ENCODE data around the gene EIF1AD.
"Not testable (repeated sequence)": the region's sequence is repeated elsewhere in the genome, so short reads cannot be mapped to it uniquely, and the experiment has no call there.

EIF1AD gene

GRCh38 chr11:66020618-66021357 lies 18.8 kb upstream of the EIF1AD start:
- DNase-seq = no peak

DNA sequence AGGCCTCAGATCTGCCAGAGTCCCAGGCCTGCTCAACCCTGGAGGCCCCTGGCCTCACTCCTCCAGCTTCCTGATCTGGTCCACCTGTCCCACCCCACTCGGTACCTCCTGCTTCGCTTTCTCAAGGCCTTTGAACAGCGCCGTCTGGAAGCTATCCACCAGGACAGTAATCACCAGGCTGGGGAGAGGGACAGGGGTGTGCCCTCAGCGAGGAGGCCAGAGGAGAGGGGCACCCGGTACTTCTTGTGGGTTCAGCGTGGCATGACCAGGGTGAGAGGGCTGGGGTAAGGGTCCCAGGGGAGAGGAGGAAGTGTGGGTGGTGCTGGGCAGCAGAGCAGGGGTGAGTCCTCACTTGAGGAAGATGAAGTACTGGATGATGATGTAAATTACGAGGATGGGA lies 18.3 kb upstream of the EIF1AD start:
- DNase-seq = no peak

- DNase-seq = no peak
Measured at GRCh38 chr11:66017321-66017720, 15.4 kb upstream of the EIF1AD start.

GRCh38 chr11:66016793-66017177 lies 14.8 kb upstream of the EIF1AD start:
- DNase-seq = no peak

GRCh38 chr11:66015936-66016792 lies 14.2 kb upstream of the EIF1AD start:
- no peak for DNase-seq

GRCh38 chr11:66015454-66015881 lies 13.5 kb upstream of the EIF1AD start:
- no peak for DNase-seq

DNA sequence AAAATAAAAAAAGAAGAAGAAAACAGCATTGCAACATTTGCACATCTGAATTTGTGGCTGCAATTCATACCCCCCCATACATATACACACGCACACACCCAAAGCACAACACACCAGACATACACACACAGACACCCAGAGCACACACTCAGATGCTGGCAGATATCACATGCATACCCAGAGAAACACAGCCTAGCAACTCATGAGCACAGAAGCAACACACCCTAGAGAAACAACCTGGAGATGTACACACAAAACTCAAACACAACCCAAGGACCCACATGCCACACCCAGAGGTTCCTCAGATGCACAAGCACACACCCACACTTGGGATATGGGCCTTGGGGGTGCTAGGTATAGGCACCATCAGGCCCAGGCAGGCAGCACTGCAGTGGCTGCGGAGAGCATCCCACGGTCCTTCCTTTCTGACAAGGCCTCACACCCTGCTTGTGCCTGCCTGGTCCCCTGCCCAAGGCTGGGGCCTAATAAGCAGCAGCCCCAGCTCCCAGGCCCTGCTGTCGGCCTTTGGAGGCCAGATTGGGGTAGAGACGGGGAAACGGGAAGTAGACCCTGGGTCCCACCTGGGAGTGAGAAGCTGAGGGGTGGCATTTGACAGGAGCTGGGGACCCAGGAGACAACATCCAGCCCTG lies 13.0 kb upstream of the EIF1AD start:
- DNase-seq = no peak

DNA sequence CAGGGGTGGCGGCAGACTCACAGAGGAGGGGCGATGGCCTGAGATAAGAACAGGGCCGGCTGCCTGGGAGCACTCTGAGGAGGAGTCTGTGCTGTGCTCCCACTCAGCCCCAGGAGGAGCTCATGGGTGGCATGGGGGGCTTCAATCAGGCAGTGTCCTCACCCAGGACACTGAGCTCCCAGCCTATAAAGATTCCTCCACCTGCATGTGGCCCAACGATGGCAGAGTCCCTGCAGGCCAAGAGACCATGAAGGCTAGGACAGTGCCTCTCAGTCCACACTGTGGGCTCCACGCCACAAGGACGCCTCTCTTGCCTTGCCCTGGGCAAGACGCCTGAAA lies 11.8 kb upstream of the EIF1AD start:
- no peak for DNase-seq

- no peak for DNase-seq
Measured at GRCh38 chr11:66012946-66013761, 11.2 kb upstream of the EIF1AD start.

DNA sequence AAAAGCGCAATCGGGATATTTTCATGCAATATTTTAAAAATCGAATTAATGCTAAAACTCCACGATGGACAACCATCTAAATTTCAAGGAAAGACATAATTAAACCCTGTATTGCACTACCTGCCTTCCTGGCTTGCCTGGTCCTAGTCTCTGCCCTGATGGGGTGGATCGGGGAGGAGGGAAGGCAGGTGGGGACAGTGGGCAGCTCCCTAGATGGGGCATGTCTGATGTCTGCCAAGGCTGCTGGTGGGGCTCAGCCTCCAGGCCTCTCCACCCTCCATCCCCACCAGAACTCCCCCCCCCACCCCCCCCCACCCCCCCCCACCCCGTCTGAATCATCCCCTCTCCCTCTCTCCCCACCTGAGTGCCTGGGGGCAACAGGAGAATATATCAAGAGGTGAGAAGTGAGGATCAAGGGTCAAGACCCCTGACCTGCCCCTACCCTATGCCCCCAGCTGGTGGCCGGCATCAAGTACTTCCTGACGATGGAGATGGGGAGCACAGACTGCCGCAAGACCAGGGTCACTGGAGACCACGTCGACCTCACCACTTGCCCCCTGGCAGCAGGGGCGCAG lies 10.5 kb upstream of the EIF1AD start:
- DNase-seq = no peak

- no peak for DNase-seq
Measured at GRCh38 chr11:66011785-66012303, 9.9 kb upstream of the EIF1AD start, which contains the start of gene CST6. Gene CST6, plus strand, starts transcription at chr11:66012008. Its CDS starts 37 bp downstream, at chr11:66012045.

- no peak for DNase-seq
Measured at GRCh38 chr11:66011239-66011784, 9.4 kb upstream of the EIF1AD start.

DNA sequence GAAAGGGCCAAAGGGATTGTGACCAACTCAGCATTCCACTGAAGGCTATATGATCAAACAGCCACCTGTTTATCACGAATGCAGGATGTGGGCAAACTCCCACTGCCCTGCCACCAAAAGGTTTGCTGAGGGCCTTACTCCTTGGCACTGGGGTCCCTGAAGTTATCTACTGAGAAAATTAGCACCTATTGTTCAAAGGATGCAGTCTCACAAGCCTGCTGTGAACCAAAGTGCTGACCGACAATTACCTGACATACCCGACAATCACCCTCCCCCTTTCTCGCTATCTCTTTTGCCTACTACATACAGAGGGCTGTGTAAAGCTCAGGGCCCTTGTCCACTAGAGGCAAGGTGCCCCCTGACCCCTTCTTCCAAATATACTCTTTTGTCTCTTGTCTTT lies 8.1 kb upstream of the EIF1AD start:
- not testable (repeated sequence) for DNase-seq

DNA sequence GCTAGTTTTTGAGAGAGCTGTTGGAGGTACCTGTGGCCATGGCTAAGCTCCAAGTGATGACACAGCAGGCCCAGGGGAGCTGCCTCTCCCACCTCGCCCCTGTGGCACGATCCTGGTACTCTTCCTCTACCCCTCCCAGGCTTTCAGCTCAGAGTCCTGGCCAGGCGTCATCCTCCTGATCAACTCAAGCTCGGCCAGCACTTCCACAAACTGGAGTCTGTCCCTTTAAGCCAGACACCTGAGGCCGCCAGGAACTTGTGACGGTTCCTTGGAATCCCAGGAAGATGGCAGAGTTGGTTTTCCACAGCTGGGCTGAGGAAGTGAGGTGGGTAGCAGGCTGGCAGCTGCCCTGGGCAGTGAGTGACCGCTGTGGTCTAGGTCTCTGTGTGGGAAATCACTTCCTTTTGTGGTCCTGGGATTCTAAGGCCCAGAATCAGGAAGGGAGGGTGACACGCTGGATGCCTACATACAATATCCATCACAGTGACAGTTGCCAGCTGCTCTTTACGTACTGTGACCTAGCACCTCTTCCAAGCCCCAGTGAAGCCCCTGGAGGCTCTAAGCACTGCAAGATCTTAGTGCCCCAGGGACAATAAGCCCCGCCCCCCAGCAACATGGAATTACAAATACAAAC lies 6.6 kb upstream of the EIF1AD start:
- DNase-seq = no peak

DNA sequence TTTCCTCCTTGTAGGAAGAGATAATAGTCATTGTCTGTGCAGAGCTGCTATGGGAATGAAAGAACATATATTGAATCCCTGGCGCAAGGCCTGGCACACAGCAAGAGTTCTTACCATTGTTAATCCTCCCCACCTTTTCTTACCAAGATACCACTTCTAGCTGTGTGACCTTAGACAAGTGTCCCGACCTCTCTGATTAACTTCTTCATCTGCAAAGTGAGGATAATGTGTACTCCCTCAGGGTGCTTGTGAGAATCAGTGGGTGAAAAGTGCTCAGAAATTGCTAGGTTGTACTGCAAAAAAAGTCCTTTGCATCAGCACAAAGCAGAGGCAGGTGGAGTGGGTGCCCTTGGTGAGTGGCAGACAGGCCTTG lies 6.1 kb upstream of the EIF1AD start:
- DNase-seq = no peak

- no peak for DNase-seq
Measured at GRCh38 chr11:66007201-66007634, 5.3 kb upstream of the EIF1AD start.

DNA sequence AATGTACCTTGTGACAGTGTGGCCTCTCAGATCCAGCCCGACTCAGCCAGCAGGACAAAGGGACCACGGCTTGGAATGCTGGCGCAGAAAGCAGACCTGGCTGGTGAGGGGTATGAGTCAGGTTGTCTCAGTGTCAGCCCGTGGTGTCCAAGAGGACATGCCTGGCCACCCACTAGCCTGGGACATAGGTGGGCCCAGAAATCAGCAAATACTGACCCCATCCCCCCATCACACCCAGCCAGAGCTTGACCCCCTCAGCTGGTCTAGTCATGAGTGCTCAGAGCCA lies 4.9 kb upstream of the EIF1AD start:
- DNase-seq = no peak

DNA sequence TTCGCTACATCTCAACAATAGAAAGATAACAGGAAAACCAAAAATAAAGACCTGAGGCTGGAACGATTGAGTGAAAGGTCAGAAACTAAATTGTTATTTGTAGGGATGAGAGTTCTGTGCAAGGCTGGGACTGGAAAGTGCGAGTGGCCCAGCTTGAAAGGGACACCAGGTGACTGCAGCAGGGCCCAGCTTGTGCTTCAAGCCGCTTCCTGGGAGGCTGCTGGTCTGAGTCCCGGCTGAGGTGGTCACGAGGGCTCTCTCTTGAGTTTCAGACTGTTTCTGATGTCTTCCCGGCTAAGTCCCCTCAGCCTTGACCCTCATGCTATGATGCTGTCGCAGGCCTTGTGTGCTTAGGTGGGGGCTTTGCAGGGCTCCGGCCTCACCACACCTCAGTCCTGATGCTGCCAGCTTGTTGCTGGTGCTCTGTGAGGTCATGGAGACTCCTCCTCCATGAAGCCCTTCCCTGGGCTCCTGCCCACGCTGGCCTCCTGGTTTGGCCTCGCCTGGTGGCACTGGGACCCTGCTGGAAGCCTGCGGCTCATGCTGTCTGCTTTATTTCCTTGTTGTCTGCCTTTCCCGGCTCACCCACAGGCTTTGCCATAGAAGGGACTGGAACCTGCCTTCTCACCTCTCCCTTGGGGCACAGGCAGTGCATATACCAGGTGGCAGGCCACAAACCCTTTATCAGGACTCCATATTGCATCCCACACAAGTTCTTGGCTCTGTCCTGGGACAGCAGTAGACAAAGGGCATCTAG lies 4.4 kb upstream of the EIF1AD start:
- DNase-seq = no peak

GRCh38 chr11:66004186-66004585 lies 2.2 kb upstream of the EIF1AD start:
- DNase-seq = no peak

DNA sequence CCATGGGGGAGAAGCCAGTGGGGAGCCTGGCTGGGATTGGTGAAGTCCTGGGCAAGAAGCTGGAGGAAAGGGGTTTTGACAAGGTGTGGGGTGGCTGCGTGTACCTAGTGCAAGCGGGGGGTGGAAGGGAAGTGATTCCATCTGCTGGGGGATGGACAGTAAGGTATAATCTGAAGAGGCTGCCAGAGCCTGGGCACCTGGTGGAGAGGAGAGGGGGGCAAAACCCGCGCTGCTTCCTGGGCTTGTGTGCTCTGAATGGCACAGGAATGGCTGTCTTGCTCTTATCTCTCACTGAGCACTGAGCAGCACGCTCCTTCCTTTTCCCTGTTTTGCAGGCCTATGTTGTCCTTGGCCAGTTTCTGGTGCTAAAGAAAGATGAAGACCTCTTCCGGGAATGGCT lies 1.3 kb upstream of the EIF1AD start:
- DNase-seq = no peak

DNA sequence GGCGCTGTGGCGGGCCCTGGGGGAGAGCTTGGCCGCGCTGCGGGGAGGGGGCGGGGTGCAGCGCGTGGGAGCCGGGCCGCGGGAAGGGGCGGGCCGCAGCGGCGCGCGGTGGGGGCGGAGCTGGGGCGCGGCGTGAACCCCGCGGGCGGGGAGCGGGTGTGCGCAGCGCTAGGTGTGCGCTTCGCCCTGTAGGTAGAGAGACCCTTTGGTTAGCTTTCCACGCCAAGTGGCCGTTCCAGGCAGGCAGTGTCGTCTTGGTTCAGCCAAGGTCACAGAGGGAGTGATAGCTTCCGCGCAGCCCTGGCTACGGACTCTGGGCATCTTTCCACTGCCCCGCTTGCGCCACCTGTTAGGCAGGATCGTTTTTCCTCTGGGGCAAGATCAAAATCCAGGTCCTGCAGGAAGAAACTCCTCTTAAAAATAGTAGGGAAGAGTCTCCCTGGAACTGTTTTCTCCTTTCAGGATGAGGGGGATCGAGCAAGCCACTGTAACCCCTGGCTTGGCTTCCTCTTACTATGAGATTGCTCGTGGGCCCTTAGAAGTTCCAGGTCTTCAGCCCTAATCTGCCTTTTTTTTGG lies 780 bp upstream of the EIF1AD start:
- no peak for DNase-seq

Measured in NCI-H2029 treated with DMSO at 0.1 percent for 48 hours (cell line).